H1 (cell line): Measurements from ENCODE around the gene NRSN2.

Experiments used
- ATF3 ChIP-seq: IDR thresholded peaks from 2 replicates; pipeline ENCODE4 v1.6.1; 2011; ENCODE audit warnings: low read depth, mild to moderate bottlenecking, low read length; ENCODE audit not compliant: insufficient read depth
- CHD2 ChIP-seq: IDR thresholded peaks from 2 replicates; pipeline ENCODE4 v1.6.1; 2012; ENCODE audit warnings: low read length, improper control_type of control experiment
- CTCF ChIP-seq, 3 experiments: IDR thresholded peaks; 1 replicate in 2 of 3; 2 replicates in 1 of 3; pipeline versions ENCODE4 v1.5.1 to v1.6.1; 2011; ENCODE audit warnings: low read length in 3 of 3, mild to moderate bottlenecking in 3 of 3, inconsistent platforms in 2 of 3, low read depth in 1 of 3, moderate library complexity in 1 of 3; ENCODE audit not compliant: insufficient read depth in 1 of 3; ENCODE audit errors: control extremely low read depth in 1 of 3
- EP300 ChIP-seq, 2 experiments: IDR thresholded peaks; 1 replicate in 1 of 2; 2 replicates in 1 of 2; pipeline ENCODE4 v1.6.1; 2011 to 2012; ENCODE audit warnings: low read depth in 2 of 2, low read length in 2 of 2, mild to moderate bottlenecking in 2 of 2, borderline replicate concordance in 1 of 2, inconsistent platforms in 1 of 2, moderate library complexity in 1 of 2
- EZH2 ChIP-seq: fragments of 200-600 bp; sonication (generic); IDR thresholded peaks from 2 replicates; pipeline ENCODE4 v1.7.1; 2012; ENCODE audit warnings: low read depth, mild to moderate bottlenecking, moderate library complexity, low read length, inconsistent platforms; ENCODE audit not compliant: severe bottlenecking
- JUN ChIP-seq: IDR thresholded peaks from 2 replicates; pipeline ENCODE4 v1.6.1; 2011; ENCODE audit warnings: low read depth, mild to moderate bottlenecking, improper control_type of control experiment, low read length
- PHF8 ChIP-seq: fragments of 200-600 bp; sonication (generic); conservative IDR thresholded peaks from 2 replicates; pipeline ENCODE4 v1.7.1; 2012; ENCODE audit warnings: low read depth, mild to moderate bottlenecking, inconsistent platforms, low read length, moderate library complexity
- POLR2A ChIP-seq, 2 experiments: IDR thresholded peaks; 1 replicate in 1 of 2; 2 replicates in 1 of 2; pipeline ENCODE4 v1.6.1; 2011; ENCODE audit warnings: low read depth in 2 of 2, low read length in 2 of 2, mild to moderate bottlenecking in 2 of 2; ENCODE audit errors: control extremely low read depth in 1 of 2
- POLR2AphosphoS5 ChIP-seq: IDR thresholded peaks from 2 replicates; pipeline ENCODE4 v1.6.1; 2011; ENCODE audit warnings: low read depth, low read length
- RFX5 ChIP-seq: IDR thresholded peaks from 2 replicates; pipeline ENCODE4 v1.6.1; 2011; ENCODE audit warnings: low read depth, low read length, improper control_type of control experiment, borderline replicate concordance

- TF ChIP-seq PHF8 (no peak), EP300 (IDR thresholded peaks at IDR 0.05; ENCODE audit: borderline replicate concordance in 1 of 2, low read depth in 2 of 2, low read length in 2 of 2) (no peak), CTCF (IDR thresholded peaks at IDR 0.05; ENCODE audit: control extremely low read depth in 1 of 3, insufficient read depth in 1 of 3, low read depth in 1 of 3, low read length in 3 of 3) (no peak), EZH2 (no peak), POLR2AphosphoS5 (no peak), JUN (no peak), POLR2A (IDR thresholded peaks at IDR 0.05; ENCODE audit: control extremely low read depth in 1 of 2, low read depth in 2 of 2, low read length in 2 of 2) (no peak), RFX5 (no peak), ATF3 (no peak), CHD2 (no peak)
These were observed 12.1 kb downstream of the NRSN2 start for GRCh38 chr20:358891-359555.
